HCT116 (cell line): Measurements from ENCODE around the gene PBXIP1. TPM values are rescaled to one million over a fixed set of nuclear protein-coding genes. Genes with fewer than 3 reads are reported as not detected.

Source experiments
- ATAC-seq: fragments of 200-7000 bp; cut with Tn5 transposase; 2 replicates; pipeline ENCODE4 v1.9.1; 2020; ENCODE audit warnings: mild to moderate bottlenecking, moderate library complexity
- Bru-seq: library from RNA; stranded (reverse); fragments of 400-500 nt; gene quantifications from one replicate; lab custom pipeline; 2021; lab: Mats Ljungman, UMichigan
- BruChase-seq, 2 experiments: library from RNA; stranded (reverse); fragments of 400-500 nt; gene quantifications; one replicate each; lab custom pipeline; 2021; lab: Mats Ljungman, UMichigan
- BruUV-seq: library from RNA; stranded (reverse); fragments of 400-500 nt; replicated peaks from 2 replicates; lab custom pipeline; 2021; lab: Mats Ljungman, UMichigan
- CTCF ChIA-PET: fragments of 300-600 bp; sonication (Branson Sonifier 250); formaldehyde crosslinking; loops from one replicate; lab custom pipeline; 2021; ENCODE audit warnings: antibody characterized with exemption; lab: Charles Lee
- POLR2A ChIA-PET: fragments of 300-600, 350-600 bp; sonication (Branson Sonifier 250); formaldehyde crosslinking; loops from one replicate; lab custom pipeline; 2021; ENCODE audit warnings: antibody characterized with exemption; lab: Charles Lee
- RAD21 ChIA-PET, 2 experiments: fragments of 300-600 bp; sonication (Branson Sonifier 250); formaldehyde crosslinking; loops; one replicate each; lab custom pipeline; 2023; ENCODE audit warnings: low total read pairs in 2 of 2; ENCODE audit not compliant: uncharacterized antibody in 2 of 2, unreplicated experiment in 2 of 2, low non-redundant PET in 1 of 2; lab: Charles Lee
- DNase-seq: peaks from one replicate; pipeline ENCODE4 v3.0.0-alpha.2; 2010; ENCODE audit warnings: low read depth, low spot score
- H2AFZ ChIP-seq: fragments of 200-600 bp; shearing (Covaris generic), sonication (generic); 2 replicates; pipeline ENCODE4 v1.6.1; 2017; ENCODE audit warnings: low read depth, mixed run types, mixed read lengths, antibody characterized with exemption, low read length; ENCODE audit not compliant: poor library complexity, severe bottlenecking
- H3K27ac ChIP-seq: 2 replicates; pipeline ENCODE4 v1.5.1; 2012; ENCODE audit warnings: low read depth, low read length
- H3K27me3 ChIP-seq: fragments of 200-600 bp; sonication (generic); 2 replicates; pipeline ENCODE4 v1.6.1; 2016; ENCODE audit warnings: mixed run types, low read length, mixed read lengths; ENCODE audit not compliant: insufficient read depth
- H3K36me3 ChIP-seq, 2 experiments: fragments of 200-500 bp in 1 of 2; fragments of 200-600 bp in 1 of 2; sonication (Bioruptor generic) in 1 of 2; sonication (generic) in 1 of 2; 2 replicates each; pipeline versions ENCODE4 v1.5.1 to v1.6.1; 2014 to 2016; ENCODE audit warnings: low read length in 2 of 2, inconsistent platforms in 1 of 2, mixed read lengths in 1 of 2, mixed run types in 1 of 2; ENCODE audit not compliant: insufficient read depth in 2 of 2, control insufficient read depth in 1 of 2
- H3K4me1 ChIP-seq, 2 experiments: fragments of 200-600 bp in 1 of 2; sonication (generic) in 1 of 2; 2 replicates each; pipeline versions ENCODE4 v1.5.1 to v1.6.1; 2012 to 2017; ENCODE audit warnings: low read length in 2 of 2, inconsistent platforms in 1 of 2, mild to moderate bottlenecking in 1 of 2, mixed read lengths in 1 of 2, mixed run types in 1 of 2, moderate library complexity in 1 of 2; ENCODE audit not compliant: insufficient read depth in 2 of 2, control insufficient read depth in 1 of 2
- H3K4me2 ChIP-seq: fragments of 200-600 bp; sonication (generic); 2 replicates; pipeline ENCODE4 v1.6.1; 2017; ENCODE audit warnings: mixed run types, low read length, mixed read lengths
- H3K4me3 ChIP-seq, 2 experiments: fragments of 200-600 bp in 1 of 2; sonication (generic) in 1 of 2; replicated peaks in 1 of 2; 2 replicates each; pipeline ENCODE4 v1.5.1; 2011 to 2016; ENCODE audit warnings: low read length in 2 of 2, control low read depth in 1 of 2, low read depth in 1 of 2, mild to moderate bottlenecking in 1 of 2, mixed read lengths in 1 of 2, mixed run types in 1 of 2
- H3K79me2 ChIP-seq: fragments of 200-600 bp; sonication (generic); 2 replicates; pipeline ENCODE4 v1.6.1; 2017; ENCODE audit warnings: mild to moderate bottlenecking, mixed run types, low read length, moderate library complexity, mixed read lengths; ENCODE audit not compliant: insufficient read depth
- H3K9ac ChIP-seq: fragments of 200-600 bp; sonication (generic); 2 replicates; pipeline ENCODE4 v1.6.1; 2016; ENCODE audit warnings: low read length, mixed read lengths
- H3K9me2 ChIP-seq: fragments of 200-600 bp; sonication (generic), shearing (Covaris generic); 2 replicates; pipeline ENCODE4 v1.6.1; 2017; ENCODE audit warnings: mixed run types, mild to moderate bottlenecking, moderate library complexity; ENCODE audit not compliant: insufficient read depth
- H3K9me3 ChIP-seq, 2 experiments: fragments of 200-500 bp in 1 of 2; fragments of 200-600 bp in 1 of 2; sonication (Bioruptor generic) in 1 of 2; sonication (generic) in 1 of 2; 2 replicates each; pipeline ENCODE4 v1.6.1; 2014 to 2017; ENCODE audit warnings: low read length in 2 of 2, mixed read lengths in 2 of 2, inconsistent platforms in 1 of 2, low read depth in 1 of 2, mild to moderate bottlenecking in 1 of 2, mixed run types in 1 of 2, moderate library complexity in 1 of 2; ENCODE audit not compliant: control insufficient read depth in 1 of 2, insufficient read depth in 1 of 2
- H4K20me1 ChIP-seq: fragments of 200-600 bp; sonication (generic), shearing (Covaris generic); 2 replicates; pipeline ENCODE4 v1.6.1; 2017; ENCODE audit warnings: mixed run types, mild to moderate bottlenecking, moderate library complexity; ENCODE audit not compliant: insufficient read depth
- CEBPB ChIP-seq: IDR thresholded peaks from 2 replicates; pipeline ENCODE4 v1.6.1; 2012; ENCODE audit warnings: low read depth
- CTCF ChIP-seq, 3 experiments: fragments of 200-600 bp in 1 of 3; sonication (generic) in 1 of 3; IDR thresholded peaks in 2 of 3; conservative IDR thresholded peaks in 1 of 3; 2 replicates each; pipeline ENCODE4 v1.5.1; 2012 to 2017; ENCODE audit warnings: low read depth in 2 of 3, low read length in 2 of 3, antibody characterized with exemption in 1 of 3, borderline replicate concordance in 1 of 3, control low read depth in 1 of 3, mild to moderate bottlenecking in 1 of 3, mixed read lengths in 1 of 3, mixed run types in 1 of 3, moderate library complexity in 1 of 3; ENCODE audit not compliant: insufficient read depth in 1 of 3
- EGR1 ChIP-seq: IDR thresholded peaks from 2 replicates; pipeline ENCODE4 v1.6.1; 2012; ENCODE audit warnings: low read depth
- ELF1 ChIP-seq: IDR thresholded peaks from 2 replicates; pipeline ENCODE4 v1.6.1; 2012; ENCODE audit warnings: low read depth, borderline replicate concordance
- JUND ChIP-seq: IDR thresholded peaks from 2 replicates; pipeline ENCODE4 v1.6.1; 2012
- MAX ChIP-seq: IDR thresholded peaks from 2 replicates; pipeline ENCODE4 v1.6.1; 2012
- POLR2A ChIP-seq: IDR thresholded peaks from 2 replicates; pipeline ENCODE4 v1.7.0; 2011; ENCODE audit warnings: borderline replicate concordance; ENCODE audit not compliant: insufficient read depth, insufficient read length; ENCODE audit errors: extremely low read depth
- POLR2AphosphoS5 ChIP-seq: IDR thresholded peaks from 2 replicates; pipeline ENCODE4 v1.6.1; 2011; ENCODE audit warnings: mild to moderate bottlenecking, low read depth, low read length, moderate library complexity
- RAD21 ChIP-seq: IDR thresholded peaks from 2 replicates; pipeline ENCODE4 v1.6.1; 2012; ENCODE audit warnings: low read depth, mild to moderate bottlenecking
- SIN3A ChIP-seq: IDR thresholded peaks from 2 replicates; pipeline ENCODE4 v1.6.1; 2012; ENCODE audit warnings: low read depth
- SP1 ChIP-seq: IDR thresholded peaks from 2 replicates; pipeline ENCODE4 v1.6.1; 2012; ENCODE audit warnings: low read depth
- TCF7L2 ChIP-seq: IDR thresholded peaks from 2 replicates; pipeline ENCODE4 v1.7.0; 2011; ENCODE audit warnings: borderline replicate concordance, inconsistent platforms; ENCODE audit not compliant: insufficient read depth, insufficient read length; ENCODE audit errors: extremely low read depth
- YY1 ChIP-seq: IDR thresholded peaks from 2 replicates; pipeline ENCODE4 v1.6.1; 2011; ENCODE audit warnings: low read length, low read depth, moderate library complexity, mild to moderate bottlenecking; ENCODE audit not compliant: insufficient replicate concordance; ENCODE audit errors: extremely low read depth
- ZBTB33 ChIP-seq: IDR thresholded peaks from 2 replicates; pipeline ENCODE4 v1.6.1; 2011; ENCODE audit warnings: mild to moderate bottlenecking, low read length, moderate library complexity; ENCODE audit not compliant: insufficient replicate concordance; ENCODE audit errors: extremely low read depth
- ZNF274 ChIP-seq: fragments of 200-500 bp; sonication (Bioruptor generic); IDR thresholded peaks from 2 replicates; pipeline ENCODE4 v1.6.1; 2014; ENCODE audit warnings: mild to moderate bottlenecking, low read depth, low read length, inconsistent platforms
- intact Hi-C: fragments of 100-400 bp; cut with micrococcal nuclease; formaldehyde crosslinking; loops from 2 replicates; pipeline ENCODE4 v1.10.0; 2022
- long read RNA-seq: library from polyadenylated mRNA; unstranded; transcript quantifications from one replicate; pipeline ENCODE4 v2.0.0, GENCODE V29; 2021; ENCODE audit not compliant: unreplicated experiment
- polyA plus RNA-seq: library from polyadenylated mRNA; unstranded; fragments of >200 nt; gene quantifications from 2 replicates; pipeline ENCODE4 v1.2.1, GENCODE V29; 2012; ENCODE audit warnings: missing spikeins
- total RNA-seq: library from RNA; stranded (reverse); gene quantifications from one replicate; pipeline ENCODE4 v1.2.1, GENCODE V29; 2021; ENCODE audit not compliant: unreplicated experiment

The PBXIP1 gene
- total RNA-seq = 12.6 TPM
- 12.5 and 17.2 TPM in 2 replicates for polyA plus RNA-seq
- percentile 52 among the genes with signal in this experiment for Bru-seq, nascent RNA
- BruChase-seq, experiment 1, labeled RNA remaining after a 6-hour chase = percentile 80 among the genes with signal in this experiment
- percentile 67 among the genes with signal in this experiment for BruChase-seq, experiment 2, labeled RNA remaining after a 2-hour chase
- long read RNA-seq, transcript PBXIP1-202 (11 exons, 3,212 nt) = major isoform, 14 of 26 reads
- long read RNA-seq, partial matches to known transcripts = 9 of 26 reads
- long read RNA-seq, other reads (novel, unspliced or antisense) = 3 of 26 reads

GRCh38 chr1:154955718-154956543, at the start of gene PBXIP1:
PBXIP1 (minus strand) TSS chr1:154956099; CDS start chr1:154953721, 2,378 bp downstream.
- H4K20me1 ChIP-seq = no peaks in the 10 kb centered on the region
- intact Hi-C loops = no loop called here
- H3K36me3 ChIP-seq = peaks cover 3 to 13% of the 10 kb centered on the region in 2 experiments; a peak in 2 of 4 replicates
- no peaks in the 10 kb centered on the region for H3K9me2 ChIP-seq
- peak; percentile 88 for ATAC-seq
- RAD21 ChIA-PET = interaction anchor here in 1 of 2 experiments (1.0 kb wide), 1 partner anchor 95 kb away, joined by 4 read pairs; the partner anchor contains the start of gene ADAM15
- H3K9me3 ChIP-seq = no peaks in the 10 kb centered on the region
- H3K4me3 ChIP-seq = peak within 1 kb of the TSS; percentile 60 to 62
- peak within 1 kb of the TSS; percentile 87 for H3K4me2 ChIP-seq
- peak within 1 kb of the TSS; percentile 5; the same call in 1 of the 2 replicates for H3K27ac ChIP-seq
- no peak within 1 kb of the TSS for H2AFZ ChIP-seq
- CTCF ChIA-PET = interaction anchor here (0.8 to 1.3 kb wide), 6 partner anchors 18 to 409 kb away, joined by 3 to 5 read pairs (median 4); partner anchors contain the start of gene ADAM15
- no TSS peak for BruUV-seq
- H3K4me1 ChIP-seq = peaks cover 18 to 40% of the 10 kb centered on the region in 2 experiments
- POLR2A ChIA-PET = interaction anchor here (0.8 to 2.4 kb wide), 3 partner anchors 12 to 17 kb away, joined by 4 to 10 read pairs (median 9); partner anchors contain the start of gene SHC1
- peaks cover 9% of the 10 kb centered on the region for H3K79me2 ChIP-seq
- DNase-seq = peak; percentile 80
- peak within 1 kb of the TSS; percentile 56 for H3K9ac ChIP-seq
- H3K27me3 ChIP-seq = no peaks in the 10 kb centered on the region
- no peak for TF ChIP-seq MAX
- TF ChIP-seq ZNF274 = no peak
- TF ChIP-seq EGR1 = no peak
- TF ChIP-seq TCF7L2 = no peak
- no peak for TF ChIP-seq JUND
- TF ChIP-seq YY1 = no peak
- peak; percentile 28; the same call in 1 of the 2 replicates for TF ChIP-seq SIN3A
- TF ChIP-seq POLR2AphosphoS5 = no peak
- peak; percentile 44 for TF ChIP-seq RAD21
- TF ChIP-seq POLR2A = peak; percentile 30
- no peak for TF ChIP-seq ZBTB33
- no peak for TF ChIP-seq CEBPB
- TF ChIP-seq CTCF (IDR thresholded peaks at IDR 0.05 in 2 of 3, conservative IDR thresholded peaks at IDR 0.05 in 1 of 3; ENCODE audit: borderline replicate concordance in 1 of 3, insufficient read depth in 1 of 3, low read depth in 2 of 3, low read length in 2 of 3) = peak in 2 of 3 experiments; percentile 2 to 30; a peak in 2 of 6 replicates
- peak; percentile 59 for TF ChIP-seq SP1
- TF ChIP-seq ELF1 = no peak
